HFFc6 (cell line): ENCODE data around the gene ADAD2. TPM values are rescaled to one million over a fixed set of nuclear protein-coding genes. Genes with fewer than 3 reads are reported as not detected.

Experiments used
- DNase-seq: peaks from one replicate; pipeline ENCODE4 v3.0.0-alpha.2; 2018
- H3K27ac Mint-ChIP-seq: 2 replicates; pipeline ENCODE4 v1.8.0; 2020; ENCODE audit warnings: mild to moderate bottlenecking, mixed read lengths
- H3K27me3 Mint-ChIP-seq: 2 replicates; pipeline ENCODE4 v1.8.0; 2021; ENCODE audit warnings: mild to moderate bottlenecking, moderate library complexity, mixed read lengths; ENCODE audit not compliant: insufficient read depth
- H3K36me3 Mint-ChIP-seq: 2 replicates; pipeline ENCODE4 v1.8.0; 2021; ENCODE audit warnings: low read depth, mixed read lengths
- H3K4me1 Mint-ChIP-seq: 2 replicates; pipeline ENCODE4 v1.8.0; 2020; ENCODE audit warnings: low read depth, mixed read lengths
- H3K4me3 Mint-ChIP-seq: 2 replicates; pipeline ENCODE4 v1.8.0; 2020; ENCODE audit warnings: mild to moderate bottlenecking, moderate library complexity, mixed read lengths
- H3K9me3 Mint-ChIP-seq: 2 replicates; pipeline ENCODE4 v1.8.0; 2020; ENCODE audit warnings: mild to moderate bottlenecking, mixed read lengths
- total RNA-seq, 6 experiments: library from RNA; stranded (reverse); fragmentation: NEBNext Ultra II Directional; extraction: Animal tissue kit (Norgen Biotek cat#: 25700); gene quantifications; 2 replicates in 1 of 6; 3 replicates in 5 of 6; pipeline ENCODE4 v1.2.3, GENCODE V29; 2021
- TF ChIP-seq, protein P1 (sequence below): fragments of 200-600 bp; sonication (generic); IDR thresholded peaks from 2 replicates; pipeline ENCODE4 v1.5.0; 2021; ENCODE audit warnings: antibody characterized with exemption, mild to moderate bottlenecking

Gene ADAD2
- total RNA-seq, 6 experiments from 2014 or later, result not detected

- Mint-ChIP-seq H3K27me3 (peaks cover 44% of the 10 kb centered on the region), H3K27ac (no peak overlapping the region), H3K36me3 (no peaks in the 10 kb centered on the region), H3K4me1 (no peaks in the 10 kb centered on the region), H3K9me3 (no peaks in the 10 kb centered on the region), H3K4me3 (no peak overlapping the region)
- no peak for DNase-seq
- TF ChIP-seq, protein P1, sequence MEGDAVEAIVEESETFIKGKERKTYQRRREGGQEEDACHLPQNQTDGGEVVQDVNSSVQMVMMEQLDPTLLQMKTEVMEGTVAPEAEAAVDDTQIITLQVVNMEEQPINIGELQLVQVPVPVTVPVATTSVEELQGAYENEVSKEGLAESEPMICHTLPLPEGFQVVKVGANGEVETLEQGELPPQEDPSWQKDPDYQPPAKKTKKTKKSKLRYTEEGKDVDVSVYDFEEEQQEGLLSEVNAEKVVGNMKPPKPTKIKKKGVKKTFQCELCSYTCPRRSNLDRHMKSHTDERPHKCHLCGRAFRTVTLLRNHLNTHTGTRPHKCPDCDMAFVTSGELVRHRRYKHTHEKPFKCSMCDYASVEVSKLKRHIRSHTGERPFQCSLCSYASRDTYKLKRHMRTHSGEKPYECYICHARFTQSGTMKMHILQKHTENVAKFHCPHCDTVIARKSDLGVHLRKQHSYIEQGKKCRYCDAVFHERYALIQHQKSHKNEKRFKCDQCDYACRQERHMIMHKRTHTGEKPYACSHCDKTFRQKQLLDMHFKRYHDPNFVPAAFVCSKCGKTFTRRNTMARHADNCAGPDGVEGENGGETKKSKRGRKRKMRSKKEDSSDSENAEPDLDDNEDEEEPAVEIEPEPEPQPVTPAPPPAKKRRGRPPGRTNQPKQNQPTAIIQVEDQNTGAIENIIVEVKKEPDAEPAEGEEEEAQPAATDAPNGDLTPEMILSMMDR, result no peak
Observed at GRCh38 chr16:84240455-84240854, 49.5 kb downstream of the ADAD2 start.

GRCh38 chr16:84241778-84242177 lies 50.8 kb downstream of the ADAD2 start:
- Mint-ChIP-seq H3K27ac (no peak overlapping the region), H3K36me3 (no peaks in the 10 kb centered on the region), H3K27me3 (peaks cover 47% of the 10 kb centered on the region), H3K4me3 (no peak overlapping the region), H3K4me1 (peaks cover 6% of the 10 kb centered on the region; the same call in 1 of the 2 replicates), H3K9me3 (no peaks in the 10 kb centered on the region)
- TF ChIP-seq, protein P1, result no peak
- no peak for DNase-seq

DNA sequence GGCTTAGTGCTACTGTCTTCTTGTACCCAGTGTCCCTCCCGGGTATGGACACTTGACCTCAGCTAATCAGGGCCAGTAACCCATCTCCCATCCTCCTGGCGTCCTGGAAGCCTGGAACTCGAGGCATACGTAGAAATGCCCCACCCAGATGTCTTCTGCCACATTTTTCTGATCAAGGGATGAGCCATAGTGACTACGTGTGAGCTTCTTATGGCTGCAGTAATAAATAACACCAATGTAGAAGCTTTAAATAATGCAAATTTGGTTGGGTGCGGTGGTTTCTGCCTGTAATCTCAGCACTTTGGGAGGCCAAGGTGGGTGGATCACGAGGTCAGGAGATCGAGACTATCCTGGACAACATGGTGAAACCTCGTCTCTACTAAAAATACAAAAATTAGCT lies 51.9 kb downstream of the ADAD2 start:
- no peak overlapping the region for H3K4me3 Mint-ChIP-seq
- H3K9me3 Mint-ChIP-seq, result no peaks in the 10 kb centered on the region
- H3K27ac Mint-ChIP-seq, result no peak overlapping the region
- no peaks in the 10 kb centered on the region for H3K36me3 Mint-ChIP-seq
- DNase-seq, result no peak
- TF ChIP-seq, protein P1, result no peak
- peaks cover 42% of the 10 kb centered on the region for H3K27me3 Mint-ChIP-seq
- peaks cover 16% of the 10 kb centered on the region for H3K4me1 Mint-ChIP-seq

GRCh38 chr16:84243732-84244131 lies 52.8 kb downstream of the ADAD2 start:
- Mint-ChIP-seq H3K4me3 (no peak overlapping the region), H3K9me3 (no peaks in the 10 kb centered on the region), H3K36me3 (no peaks in the 10 kb centered on the region), H3K27ac (no peak overlapping the region), H3K4me1 (peaks cover 20% of the 10 kb centered on the region), H3K27me3 (peaks cover 37% of the 10 kb centered on the region)
- DNase-seq, result no peak
- TF ChIP-seq, protein P1, result no peak

GRCh38 chr16:84244728-84245127 lies 53.8 kb downstream of the ADAD2 start:
- H3K36me3 Mint-ChIP-seq, result no peaks in the 10 kb centered on the region
- H3K9me3 Mint-ChIP-seq, result no peaks in the 10 kb centered on the region
- peaks cover 20% of the 10 kb centered on the region for H3K4me1 Mint-ChIP-seq
- DNase-seq, result no peak
- H3K4me3 Mint-ChIP-seq, result no peak overlapping the region
- H3K27me3 Mint-ChIP-seq, result peaks cover 36% of the 10 kb centered on the region
- no peak overlapping the region for H3K27ac Mint-ChIP-seq
- TF ChIP-seq, protein P1, result no peak
